AG09319 (cell line): ENCODE results near the gene STXBP3.

Experiments
- DNase-seq: peaks from one replicate; pipeline ENCODE4 v3.0.0-alpha.2; 2010; ENCODE audit warnings: low read depth; ENCODE audit errors: extremely low read depth
- CTCF ChIP-seq: IDR thresholded peaks from 2 replicates; pipeline ENCODE4 v1.5.1; 2011; ENCODE audit warnings: low read depth, mild to moderate bottlenecking, inconsistent platforms, low read length, moderate library complexity

STXBP3 gene

GRCh38 chr1:108830119-108831008 is 83.9 kb downstream of the STXBP3 start:
- no peak for TF ChIP-seq CTCF
- DNase-seq = peak; percentile 76

GRCh38 chr1:108831225-108831624 is 84.8 kb downstream of the STXBP3 start:
- TF ChIP-seq CTCF = no peak
- DNase-seq = no peak

GRCh38 chr1:108832929-108833328 is 86.5 kb downstream of the STXBP3 start:
- DNase-seq = no peak
- TF ChIP-seq CTCF = no peak

GRCh38 chr1:108841703-108842102 is 95.2 kb downstream of the STXBP3 start:
- DNase-seq = no peak
- no peak for TF ChIP-seq CTCF

GRCh38 chr1:108842525-108843181 is 96.2 kb downstream of the STXBP3 start:
- DNase-seq = no peak
- TF ChIP-seq CTCF = no peak

GRCh38 chr1:108843390-108844137 is 97.1 kb downstream of the STXBP3 start:
- DNase-seq = no peak
- TF ChIP-seq CTCF = no peak
